GM19438 (cell line): Measurements from ENCODE around the gene GPD1L.
"Not testable (repeated sequence)": the region's sequence is repeated elsewhere in the genome, so short reads cannot be mapped to it uniquely, and the experiment has no call there.

Experiments
- ATAC-seq: cut with Tn5 transposase; IDR thresholded peaks from one replicate; pipeline ENCODE4 v1.9.1; 2021; ENCODE audit warnings: low read depth; ENCODE audit not compliant: unreplicated experiment

The GPD1L gene

DNA sequence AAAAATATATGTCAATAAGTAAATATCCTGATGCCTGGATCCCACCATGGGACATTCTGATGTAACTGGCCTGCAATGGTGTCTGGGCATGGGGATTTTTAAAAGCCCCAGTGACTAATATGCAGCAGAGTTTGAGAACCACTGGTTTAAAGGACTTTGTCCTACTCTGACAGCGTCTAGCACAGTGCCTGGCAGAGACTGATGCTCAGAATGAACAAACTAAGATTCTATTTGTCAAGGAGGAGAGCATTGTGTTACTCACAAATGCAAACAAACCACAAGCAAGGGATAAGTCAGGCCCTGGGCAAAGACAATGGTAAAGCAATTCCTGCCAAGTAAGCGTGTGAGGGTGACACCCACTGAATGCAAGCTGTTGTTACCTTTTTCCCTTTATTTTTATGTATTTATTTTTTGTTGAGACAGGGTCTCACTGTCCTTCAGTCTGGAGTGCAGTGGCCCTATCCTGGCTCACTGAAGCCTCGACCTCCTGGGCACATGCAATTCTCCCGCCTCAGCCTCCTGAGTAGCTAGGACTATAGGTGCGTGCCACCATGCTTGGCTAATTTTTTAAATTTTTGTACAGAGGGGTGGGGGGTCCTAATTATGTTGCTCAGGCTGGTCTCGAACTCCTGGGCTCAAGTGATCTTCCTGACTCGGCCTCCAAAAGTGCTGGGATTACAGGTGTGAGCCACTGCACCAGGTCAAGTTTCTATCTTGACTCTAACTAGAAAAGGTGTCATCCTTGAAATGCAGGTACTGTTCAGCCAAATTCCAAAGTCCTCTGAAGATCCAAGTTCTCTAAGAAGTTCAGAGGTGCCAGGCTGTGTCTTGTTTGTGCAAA, 909 bp upstream of the GPD1L start:
- no peak for ATAC-seq

GRCh38 chr3:32106929-32107362, 526 bp downstream of the GPD1L start:
- no peak for ATAC-seq

DNA sequence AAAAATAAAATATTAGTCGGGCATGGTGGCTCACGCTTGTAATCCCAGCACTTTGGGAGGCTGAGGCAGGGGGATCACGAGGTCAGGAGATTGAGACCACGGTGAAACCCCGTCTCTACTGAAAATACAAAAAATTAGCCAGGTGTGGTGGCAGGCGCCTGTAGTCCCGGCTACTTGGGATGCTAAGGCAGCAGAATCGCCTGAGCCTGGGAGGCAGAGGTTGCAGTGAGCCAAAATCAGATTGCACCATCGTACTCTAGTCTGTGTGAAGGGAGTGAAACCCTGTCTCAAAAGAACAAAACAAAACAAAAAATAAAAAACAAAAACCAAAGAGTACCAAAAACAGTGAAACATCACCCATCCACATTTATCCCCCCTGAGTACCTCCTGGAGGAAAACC, 1.8 kb downstream of the GPD1L start:
- not testable (repeated sequence) for ATAC-seq

GRCh38 chr3:32109256-32109655, 2.8 kb downstream of the GPD1L start:
- ATAC-seq, result no peak

- no peak for ATAC-seq
Observed at GRCh38 chr3:32110233-32110760, 3.9 kb downstream of the GPD1L start.

GRCh38 chr3:32111560-32111959, 5.1 kb downstream of the GPD1L start:
- no peak for ATAC-seq

DNA sequence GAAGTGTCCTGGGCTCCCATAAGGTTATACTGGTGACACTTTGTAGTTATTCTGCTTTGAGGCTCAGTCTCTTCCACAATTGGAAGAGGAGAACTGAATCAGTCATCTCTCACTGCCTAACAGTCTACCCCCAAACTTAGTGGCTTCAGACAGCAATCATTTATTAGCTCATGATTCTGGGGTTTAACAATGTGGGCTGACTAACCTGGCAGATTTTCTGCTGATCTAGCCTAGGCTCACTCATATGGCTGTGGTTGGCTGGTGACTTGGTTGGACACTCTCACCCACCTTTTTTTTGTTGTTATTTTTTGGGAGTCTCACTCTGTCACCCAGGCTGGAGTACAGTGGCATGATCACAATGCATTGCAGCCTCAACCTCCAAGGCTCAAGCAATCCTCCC, 7.1 kb downstream of the GPD1L start:
- no peak for ATAC-seq

DNA sequence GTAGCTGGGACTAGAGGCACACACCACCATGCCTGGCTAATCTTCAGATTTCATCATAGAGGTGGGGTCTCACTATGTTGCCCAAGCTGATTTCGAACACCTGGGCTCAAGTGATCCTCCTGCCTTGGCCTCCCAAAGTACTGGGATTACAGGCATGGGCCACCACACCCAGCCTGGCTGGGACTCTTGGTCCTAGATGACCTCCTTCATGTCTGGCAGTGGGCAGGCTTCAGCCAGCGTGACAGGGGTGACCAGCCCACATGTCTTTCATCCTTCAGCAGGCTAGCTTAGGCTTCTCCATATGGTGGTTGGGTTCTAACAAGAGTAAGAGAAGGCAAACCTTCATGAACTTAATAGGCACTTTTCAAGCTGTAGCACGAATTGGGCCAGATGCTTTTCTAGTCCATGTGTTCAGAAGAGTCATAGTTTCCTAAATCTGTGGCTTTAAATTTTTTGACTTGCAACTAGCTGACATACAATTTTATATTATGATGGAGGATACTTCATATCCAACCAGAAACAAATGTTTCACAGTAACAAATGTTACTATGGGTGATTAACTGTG, 7.6 kb downstream of the GPD1L start:
- no peak for ATAC-seq

GRCh38 chr3:32114546-32115386, 8.3 kb downstream of the GPD1L start:
- ATAC-seq, result not testable (repeated sequence)

DNA sequence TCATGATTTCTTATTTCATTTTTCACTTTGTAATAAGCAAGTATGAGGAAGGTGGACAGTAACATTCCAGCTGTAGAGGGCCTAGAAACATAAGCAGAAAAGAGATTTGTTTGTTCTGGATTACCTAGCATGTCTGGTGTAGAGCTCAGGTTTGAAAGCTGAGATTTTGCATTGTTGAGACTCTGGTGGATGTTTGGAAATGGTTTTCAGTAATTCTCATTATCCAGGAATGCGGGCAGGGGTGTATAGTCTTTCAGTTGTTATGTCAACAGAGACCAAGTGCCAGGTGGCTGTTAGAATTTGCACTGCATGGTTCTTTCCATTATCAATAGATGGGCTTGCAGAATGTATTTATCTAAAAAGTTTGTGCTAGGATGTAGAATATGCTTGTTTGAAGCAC, 10.9 kb downstream of the GPD1L start:
- ATAC-seq, result no peak

DNA sequence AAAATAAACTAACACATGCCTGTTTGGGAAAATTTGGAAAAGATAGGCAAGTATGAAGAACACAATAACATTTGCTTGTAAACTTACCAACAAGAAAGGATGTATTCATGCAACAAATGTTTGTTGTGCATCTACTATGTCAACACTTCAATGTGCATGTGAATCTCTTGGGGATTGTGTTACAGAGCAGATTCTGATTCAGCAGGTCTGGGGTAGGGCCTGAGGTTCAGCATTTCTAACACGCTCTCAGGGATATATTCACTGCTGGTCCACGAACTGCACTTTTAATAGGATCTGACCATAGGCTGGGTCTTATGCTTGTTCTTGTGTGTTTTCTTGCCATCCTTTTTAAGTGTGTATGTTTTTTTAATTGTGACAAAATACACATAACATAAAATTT, 11.8 kb downstream of the GPD1L start:
- no peak for ATAC-seq

- ATAC-seq, result no peak
Observed at GRCh38 chr3:32120471-32120870, 14.1 kb downstream of the GPD1L start.

DNA sequence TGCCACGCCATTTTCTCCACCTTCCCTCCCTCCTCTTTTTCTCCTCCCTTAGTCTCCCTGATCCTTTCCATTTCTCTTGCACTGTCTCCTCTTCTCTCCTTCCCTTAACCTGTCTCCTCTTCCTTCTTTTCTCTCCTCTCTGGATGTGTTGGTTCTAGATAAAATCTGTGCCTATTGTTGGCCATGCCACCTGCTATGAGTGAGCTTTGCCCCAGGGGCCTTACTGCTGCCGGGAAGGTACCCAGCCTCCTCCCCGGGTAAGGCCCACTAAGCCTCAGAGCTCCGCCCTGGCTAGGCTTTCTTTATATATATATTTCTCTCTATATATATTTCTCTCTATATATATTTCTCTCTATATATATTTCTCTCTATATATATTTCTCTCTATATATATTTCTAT, 14.7 kb downstream of the GPD1L start:
- no peak for ATAC-seq

DNA sequence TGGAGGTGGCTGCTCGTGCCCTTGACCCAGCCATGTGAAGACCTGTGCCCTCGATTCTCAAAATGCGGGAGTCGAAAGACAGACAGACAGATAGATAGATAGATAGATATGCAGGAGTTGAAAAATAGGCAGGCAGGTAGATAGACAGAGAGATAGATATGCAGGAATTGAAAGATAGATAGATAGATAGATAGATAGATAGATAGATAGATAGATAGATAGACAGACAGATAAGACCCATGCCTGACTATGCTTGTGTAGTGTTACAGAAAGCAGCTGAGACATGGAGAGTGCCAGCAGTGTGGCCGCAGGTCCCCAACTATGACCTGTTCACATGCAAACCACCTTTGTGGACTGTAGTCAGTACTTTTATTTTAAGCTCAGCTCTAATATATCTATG, 17.2 kb downstream of the GPD1L start:
- no peak for ATAC-seq

DNA sequence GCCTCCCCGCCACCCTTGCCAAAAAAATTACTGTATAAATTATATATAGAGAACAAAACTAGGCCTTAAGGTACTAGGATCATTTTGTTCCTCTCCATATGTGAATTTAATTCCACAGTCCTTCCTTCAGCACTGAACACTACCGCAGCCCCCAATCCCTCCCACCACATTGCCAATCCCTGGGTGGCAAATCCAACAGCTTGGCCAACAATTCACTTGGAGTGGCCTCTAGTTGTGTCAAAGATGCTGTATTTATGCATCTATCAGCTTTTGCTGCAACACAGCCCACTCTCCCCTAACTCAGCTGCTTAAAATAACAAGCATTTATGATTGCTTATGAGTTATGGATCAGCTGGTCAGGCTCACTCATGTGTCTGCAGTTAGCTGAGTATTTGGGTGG, 18.6 kb downstream of the GPD1L start:
- no peak for ATAC-seq

DNA sequence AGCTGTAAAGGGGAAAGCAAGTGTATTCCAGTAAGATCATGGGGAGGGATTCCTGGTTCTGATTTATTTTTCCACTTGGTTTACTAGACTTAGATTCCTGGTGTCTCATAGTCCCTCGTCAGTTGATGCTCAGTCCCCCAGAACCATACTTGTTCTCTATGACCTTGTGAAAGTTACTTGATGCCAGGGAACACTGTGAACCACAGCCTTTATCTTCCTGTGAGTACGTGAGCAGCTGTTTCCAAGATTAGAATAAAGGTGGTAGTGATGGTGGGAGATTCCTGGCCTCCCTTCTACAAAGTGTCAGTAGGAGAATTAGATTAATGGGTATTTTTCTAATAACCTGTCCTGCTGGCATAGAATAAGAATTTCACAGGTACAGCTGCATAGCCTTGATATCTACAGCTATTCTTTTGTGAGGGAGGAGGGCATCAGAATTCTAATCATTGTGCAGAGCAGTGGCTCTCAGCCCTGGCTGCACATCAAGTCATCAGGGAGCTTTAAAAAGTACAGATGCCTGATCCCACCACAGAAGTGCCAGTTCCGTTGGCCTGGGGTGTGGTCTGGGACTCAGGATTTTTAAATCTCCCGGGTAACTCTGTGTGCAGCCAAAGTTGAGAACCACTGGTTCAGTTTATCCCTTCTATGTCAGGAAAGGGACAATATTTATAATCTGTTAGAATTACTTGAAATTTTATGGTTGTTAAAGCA, 20.0 kb downstream of the GPD1L start:
- no peak for ATAC-seq

DNA sequence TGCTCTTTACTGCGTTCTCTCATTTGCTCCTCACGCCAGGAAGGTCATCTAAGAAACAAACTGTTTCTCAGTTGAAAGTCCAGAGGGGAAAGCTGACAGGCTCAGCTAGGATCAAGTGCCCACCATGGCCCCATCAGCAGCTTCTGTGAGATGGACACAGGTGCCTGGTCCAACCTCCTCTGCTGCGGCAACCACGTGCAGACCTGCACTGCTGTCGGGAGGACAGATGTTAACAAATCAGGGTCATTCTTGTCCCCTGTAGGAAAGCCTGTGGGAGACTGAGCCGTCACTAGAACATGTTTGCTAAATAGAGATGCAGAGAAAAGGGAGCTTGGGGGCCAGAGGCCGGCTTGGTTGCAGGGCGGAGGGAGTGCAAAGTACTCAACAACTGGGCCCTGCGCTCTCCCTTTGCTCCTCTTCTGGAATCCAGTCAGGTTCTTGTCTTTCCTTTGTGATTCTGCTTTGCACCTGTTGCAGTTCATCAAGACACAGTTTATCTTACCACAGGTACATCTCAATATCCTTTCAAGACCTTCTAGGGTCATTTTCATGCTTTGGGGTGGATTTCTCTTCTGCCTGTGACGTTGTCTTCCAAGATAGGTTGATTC, 20.9 kb downstream of the GPD1L start:
- no peak for ATAC-seq

DNA sequence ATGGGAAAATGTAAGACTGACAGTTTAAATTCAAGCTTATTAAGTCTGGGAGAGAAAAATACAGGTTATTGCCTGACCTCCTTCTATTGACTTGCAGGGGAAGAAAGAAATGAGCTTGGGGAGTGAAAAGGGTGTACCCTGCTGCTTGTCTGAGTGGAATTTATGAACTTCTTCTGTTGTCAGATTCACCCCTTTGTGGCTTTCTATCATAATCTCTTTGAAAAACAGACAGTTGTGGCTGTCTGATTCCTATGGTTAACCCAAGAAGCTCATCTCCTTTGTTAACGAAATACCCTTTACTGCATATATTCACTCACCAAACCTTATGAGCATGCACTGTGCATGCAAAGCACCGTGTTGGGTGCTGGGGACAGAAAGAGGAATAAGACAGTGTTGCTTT, 22.5 kb downstream of the GPD1L start:
- no peak for ATAC-seq

DNA sequence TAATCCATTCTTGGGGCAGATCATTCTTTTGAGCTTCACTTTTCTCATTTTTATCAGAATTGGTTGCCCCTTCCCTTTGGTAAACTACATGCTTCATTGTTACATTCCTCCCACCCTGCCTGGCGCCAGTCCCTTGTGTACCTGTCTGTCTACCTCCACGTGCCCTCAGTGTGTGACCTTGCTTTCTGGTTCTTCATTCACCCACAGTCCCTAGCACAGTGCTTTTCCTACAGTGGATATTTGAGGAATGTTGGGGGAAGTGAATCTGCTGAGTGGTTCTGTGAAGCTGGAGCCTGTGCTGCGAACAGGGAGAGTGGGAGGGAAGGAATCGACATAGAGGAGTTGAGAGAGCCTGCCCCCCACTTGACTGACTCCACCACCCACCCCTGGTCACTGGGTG, 23.4 kb downstream of the GPD1L start:
- ATAC-seq, result no peak

DNA sequence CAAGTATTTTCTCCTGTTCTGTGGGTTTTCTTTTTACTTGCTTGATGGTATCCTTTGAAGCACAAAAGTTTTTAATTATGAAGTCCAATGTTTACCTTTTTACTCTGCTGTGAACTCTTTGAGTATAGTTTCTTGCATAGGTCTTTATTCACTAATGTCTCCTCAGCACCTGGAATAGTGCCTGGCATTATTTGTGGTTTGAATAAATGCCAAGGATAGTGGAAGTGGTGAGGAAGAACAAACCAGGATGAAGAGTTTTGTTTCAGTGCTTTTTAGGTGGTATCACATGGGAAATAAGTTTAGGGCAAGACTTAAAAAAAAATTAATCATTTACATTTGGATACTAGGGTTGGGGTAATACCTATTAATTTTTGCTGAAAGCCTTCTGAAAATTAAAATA, 25.7 kb downstream of the GPD1L start:
- ATAC-seq, result no peak
